Measurements from ENCODE around the gene ZFAND3. TPM values are rescaled to one million over a fixed set of nuclear protein-coding genes. Genes with fewer than 3 reads are reported as not detected.

Gene ZFAND3
- total RNA-seq, 4 donors from 2014 or later = 30.5 to 57.4 (median 53.3) TPM

- H3K27me3 ChIP-seq = no peaks in the 10 kb centered on the region
- no peak overlapping the region for H3K27ac ChIP-seq
- no peak overlapping the region for H3K4me3 ChIP-seq
- no peak for TF ChIP-seq POLR2A (IDR thresholded peaks at IDR 0.05)
- TF ChIP-seq CTCF (IDR thresholded peaks at IDR 0.05) = no peak
- no peak for DNase-seq
- H3K9me3 ChIP-seq = no peaks in the 10 kb centered on the region
- H3K36me3 ChIP-seq = no peaks in the 10 kb centered on the region
- peaks cover 0 to 13% (median 0%) of the 10 kb centered on the region in 4 donors for H3K4me1 ChIP-seq
Measured at GRCh38 chr6:38021571-38021970, 202.0 kb downstream of the ZFAND3 start.

- no peaks in the 10 kb centered on the region for H3K27me3 ChIP-seq
- no peak overlapping the region for H3K4me3 ChIP-seq
- TF ChIP-seq POLR2A (IDR thresholded peaks at IDR 0.05) = no peak
- no peak for TF ChIP-seq CTCF (IDR thresholded peaks at IDR 0.05)
- H3K36me3 ChIP-seq = no peaks in the 10 kb centered on the region
- no peak overlapping the region for H3K27ac ChIP-seq
- no peaks in the 10 kb centered on the region for H3K9me3 ChIP-seq
- H3K4me1 ChIP-seq = peaks cover 0 to 6% (median 0%) of the 10 kb centered on the region in 4 donors
- no peak for DNase-seq
Measured at GRCh38 chr6:38022688-38023087, 203.2 kb downstream of the ZFAND3 start.

GRCh38 chr6:38024908-38025307 lies 205.4 kb downstream of the ZFAND3 start:
- H3K27ac ChIP-seq = no peak overlapping the region
- peaks cover 0 to 6% (median 0%) of the 10 kb centered on the region in 4 donors for H3K4me1 ChIP-seq
- no peak for TF ChIP-seq POLR2A (IDR thresholded peaks at IDR 0.05)
- TF ChIP-seq CTCF (IDR thresholded peaks at IDR 0.05) = no peak
- H3K36me3 ChIP-seq = no peaks in the 10 kb centered on the region
- no peak overlapping the region for H3K4me3 ChIP-seq
- DNase-seq = no peak
- no peaks in the 10 kb centered on the region for H3K27me3 ChIP-seq
- no peaks in the 10 kb centered on the region for H3K9me3 ChIP-seq

- Histone ChIP-seq H3K27me3 (no peaks in the 10 kb centered on the region), H3K27ac (no peak overlapping the region), H3K4me3 (no peak overlapping the region), H3K36me3 (no peaks in the 10 kb centered on the region), H3K9me3 (no peaks in the 10 kb centered on the region), H3K4me1 (peaks cover 0 to 3% (median 0%) of the 10 kb centered on the region in 4 donors)
- no peak for DNase-seq
- no peak for TF ChIP-seq POLR2A (IDR thresholded peaks at IDR 0.05)
- TF ChIP-seq CTCF (IDR thresholded peaks at IDR 0.05) = no peak
Measured at GRCh38 chr6:38025451-38025850, 205.9 kb downstream of the ZFAND3 start.

GRCh38 chr6:38027685-38028373 lies 208.3 kb downstream of the ZFAND3 start:
- no peak overlapping the region for H3K27ac ChIP-seq
- no peaks in the 10 kb centered on the region for H3K4me1 ChIP-seq
- H3K9me3 ChIP-seq = no peaks in the 10 kb centered on the region
- no peak for DNase-seq
- H3K27me3 ChIP-seq = no peaks in the 10 kb centered on the region
- H3K4me3 ChIP-seq = no peak overlapping the region
- no peaks in the 10 kb centered on the region for H3K36me3 ChIP-seq
- TF ChIP-seq CTCF (IDR thresholded peaks at IDR 0.05) = no peak
- TF ChIP-seq POLR2A (IDR thresholded peaks at IDR 0.05) = no peak

Data from Peyer's patch (tissue), 4 donors.